Measurements from ENCODE around the gene ZNF726.

Gene ZNF726

GRCh38 chr19:23983406-23983805 is 68.7 kb downstream of the ZNF726 start:
- no peak overlapping the region for H2AFZ ChIP-seq (ENCODE audit: low read depth, low read length)
- H3K4me3 ChIP-seq (ENCODE audit: insufficient read depth in 1 of 2, low read depth in 1 of 2, low read length in 2 of 2): no peak overlapping the region
- H3K36me3 ChIP-seq (ENCODE audit: control insufficient read depth in 1 of 2, insufficient read depth in 2 of 2, low read depth in 1 of 2, low read length in 2 of 2): no peaks in the 10 kb centered on the region
- no peak overlapping the region for H3K4me2 ChIP-seq (ENCODE audit: low read length, poor library complexity, severe bottlenecking)
- no peak overlapping the region for H2BK5ac ChIP-seq (ENCODE audit: low read depth, low read length, poor library complexity, severe bottlenecking)
- H2BK12ac ChIP-seq (ENCODE audit: low read length in 2 of 2): no peak overlapping the region
- no peak overlapping the region for H2BK120ac ChIP-seq (ENCODE audit: low read depth, low read length)
- no peaks in the 10 kb centered on the region for H3K4me1 ChIP-seq (ENCODE audit: control insufficient read depth, insufficient read depth, low read depth, low read length)
- no peaks in the 10 kb centered on the region for H3K79me1 ChIP-seq (replicated peaks; ENCODE audit: low read length, poor library complexity, severe bottlenecking)
- no peak overlapping the region for H3K14ac ChIP-seq (ENCODE audit: low read length in 2 of 2)
- H4K8ac ChIP-seq (ENCODE audit: low read length): no peak overlapping the region
- no peak overlapping the region for H3K23ac ChIP-seq (ENCODE audit: low read length in 2 of 2)
- no peak for DNase-seq
- no peak overlapping the region for H4K91ac ChIP-seq (ENCODE audit: low read length)
- no peak overlapping the region for H3K27ac ChIP-seq (ENCODE audit: low read length, poor library complexity, severe bottlenecking)
- no peak overlapping the region for H2AK5ac ChIP-seq (ENCODE audit: low read length, severe bottlenecking)
- H3K9me3 ChIP-seq (ENCODE audit: control insufficient read depth, low read length): peaks cover 16% of the 10 kb centered on the region
- H3K4ac ChIP-seq (ENCODE audit: low read depth in 1 of 2, low read length in 2 of 2): no peak overlapping the region
- WGBS: 0% methylated on average over 1 of the region's 1 CpG
- H3K9ac ChIP-seq (ENCODE audit: low read length): no peak overlapping the region
- H3K18ac ChIP-seq (ENCODE audit: low read depth in 1 of 2, low read length in 2 of 2): no peak overlapping the region
- no peaks in the 10 kb centered on the region for H3K27me3 ChIP-seq (ENCODE audit: control insufficient read depth in 1 of 2, insufficient read depth in 1 of 2, low read length in 2 of 2)
- H2BK15ac ChIP-seq (ENCODE audit: low read depth, poor library complexity, severe bottlenecking): no peak overlapping the region

Data from mesenchymal stem cell (in vitro differentiated cells and primary cell).